Ishikawa (cell line): ENCODE data around the gene GOLGB1.

ENCODE experiments used
- CREB1 ChIP-seq: IDR thresholded peaks from 2 replicates; pipeline ENCODE4 v1.6.1; 2012; ENCODE audit warnings: low read depth
- FOXM1 ChIP-seq: IDR thresholded peaks from 2 replicates; pipeline ENCODE4 v1.6.1; 2012; ENCODE audit warnings: low read depth, borderline replicate concordance
- MAX ChIP-seq: IDR thresholded peaks from 2 replicates; pipeline ENCODE4 v1.6.1; 2012
- RAD21 ChIP-seq: IDR thresholded peaks from 2 replicates; pipeline ENCODE4 v1.6.1; 2012; ENCODE audit warnings: low read depth

- TF ChIP-seq RAD21 (no peak), FOXM1 (no peak), MAX (no peak), CREB1 (no peak)
Observed at GRCh38 chr3:121740896-121741295, 8.6 kb downstream of the GOLGB1 start.
